H1 (cell line): ENCODE results near the gene FNDC10.

ENCODE experiments used
- CREB1 ChIP-seq: IDR thresholded peaks from 2 replicates; pipeline ENCODE4 v1.6.1; 2012; ENCODE audit warnings: inconsistent platforms
- FOSL1 ChIP-seq: IDR thresholded peaks from 2 replicates; pipeline ENCODE4 v1.6.1; 2011; ENCODE audit warnings: mild to moderate bottlenecking, low read depth, low read length, moderate library complexity; ENCODE audit not compliant: insufficient read depth
- KDM1A ChIP-seq: fragments of 200-600, 300-600 bp; sonication (generic); IDR thresholded peaks from 2 replicates; pipeline ENCODE4 v1.7.1; 2016; ENCODE audit warnings: mild to moderate bottlenecking, low read length, borderline replicate concordance
- KDM4A ChIP-seq: IDR thresholded peaks from one replicate; pipeline ENCODE4 v1.7.1; 2012; ENCODE audit warnings: low read depth, mild to moderate bottlenecking, moderate library complexity, low read length, inconsistent platforms; ENCODE audit not compliant: severe bottlenecking
- POLR2A ChIP-seq, 2 experiments: IDR thresholded peaks; 1 replicate in 1 of 2; 2 replicates in 1 of 2; pipeline ENCODE4 v1.6.1; 2011; ENCODE audit warnings: low read depth in 2 of 2, low read length in 2 of 2, mild to moderate bottlenecking in 2 of 2; ENCODE audit errors: control extremely low read depth in 1 of 2
- POLR2AphosphoS5 ChIP-seq: IDR thresholded peaks from 2 replicates; pipeline ENCODE4 v1.6.1; 2011; ENCODE audit warnings: low read depth, low read length
- RBBP5 ChIP-seq: IDR thresholded peaks from 2 replicates; pipeline ENCODE4 v1.7.1; 2012; ENCODE audit warnings: low read depth, mild to moderate bottlenecking, inconsistent platforms, low read length, moderate library complexity, borderline replicate concordance
- SIN3A ChIP-seq, 2 experiments: IDR thresholded peaks in 1 of 2; conservative IDR thresholded peaks in 1 of 2; 2 replicates each; pipeline ENCODE4 v1.6.1; 2011 to 2012; ENCODE audit warnings: low read length in 2 of 2, improper control_type of control experiment in 1 of 2, low read depth in 1 of 2, mild to moderate bottlenecking in 1 of 2
- SP1 ChIP-seq: IDR thresholded peaks from 2 replicates; pipeline ENCODE4 v1.6.1; 2011; ENCODE audit warnings: low read depth, low read length
- TAF1 ChIP-seq: IDR thresholded peaks from 2 replicates; pipeline ENCODE4 v1.6.1; 2011; ENCODE audit warnings: mild to moderate bottlenecking, low read depth, low read length
- TAF7 ChIP-seq: optimal IDR thresholded peaks from 2 replicates; pipeline ENCODE3; 2011; ENCODE audit warnings: low read depth, mild to moderate bottlenecking, inconsistent platforms, low read length, moderate library complexity, borderline replicate concordance
- TEAD4 ChIP-seq: IDR thresholded peaks from 2 replicates; pipeline ENCODE4 v1.6.1; 2012; ENCODE audit warnings: low read depth, low read length, inconsistent platforms, mixed read lengths
- TF ChIP-seq, protein P1 (sequence below), 3 experiments: IDR thresholded peaks; 1 replicate in 2 of 3; 2 replicates in 1 of 3; pipeline versions ENCODE4 v1.5.1 to v1.6.1; 2011; ENCODE audit warnings: low read length in 3 of 3, mild to moderate bottlenecking in 3 of 3, inconsistent platforms in 2 of 3, low read depth in 1 of 3, moderate library complexity in 1 of 3; ENCODE audit not compliant: insufficient read depth in 1 of 3; ENCODE audit errors: control extremely low read depth in 1 of 3
- TF ChIP-seq, protein P2 (sequence below): IDR thresholded peaks from 2 replicates; pipeline ENCODE4 v1.6.1; 2012; ENCODE audit warnings: inconsistent platforms

DNA sequence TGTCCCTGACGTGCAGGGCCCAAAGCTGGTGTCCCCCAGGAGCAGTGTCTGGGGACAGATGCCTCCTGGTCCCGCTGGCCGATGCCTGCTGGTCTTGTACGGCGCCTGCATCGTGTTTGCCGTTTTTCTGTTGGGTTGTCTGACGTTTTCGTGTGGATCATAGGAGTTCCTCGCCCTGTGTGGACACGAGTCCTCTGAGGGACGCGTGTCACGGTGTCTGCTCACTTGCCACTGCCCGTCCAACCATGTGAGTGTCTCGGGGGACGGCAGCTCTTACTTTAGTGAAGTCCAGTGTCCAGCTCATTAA is 22.8 kb upstream of the FNDC10 start:
- no peak for TF ChIP-seq KDM4A
- TF ChIP-seq, protein P1, sequence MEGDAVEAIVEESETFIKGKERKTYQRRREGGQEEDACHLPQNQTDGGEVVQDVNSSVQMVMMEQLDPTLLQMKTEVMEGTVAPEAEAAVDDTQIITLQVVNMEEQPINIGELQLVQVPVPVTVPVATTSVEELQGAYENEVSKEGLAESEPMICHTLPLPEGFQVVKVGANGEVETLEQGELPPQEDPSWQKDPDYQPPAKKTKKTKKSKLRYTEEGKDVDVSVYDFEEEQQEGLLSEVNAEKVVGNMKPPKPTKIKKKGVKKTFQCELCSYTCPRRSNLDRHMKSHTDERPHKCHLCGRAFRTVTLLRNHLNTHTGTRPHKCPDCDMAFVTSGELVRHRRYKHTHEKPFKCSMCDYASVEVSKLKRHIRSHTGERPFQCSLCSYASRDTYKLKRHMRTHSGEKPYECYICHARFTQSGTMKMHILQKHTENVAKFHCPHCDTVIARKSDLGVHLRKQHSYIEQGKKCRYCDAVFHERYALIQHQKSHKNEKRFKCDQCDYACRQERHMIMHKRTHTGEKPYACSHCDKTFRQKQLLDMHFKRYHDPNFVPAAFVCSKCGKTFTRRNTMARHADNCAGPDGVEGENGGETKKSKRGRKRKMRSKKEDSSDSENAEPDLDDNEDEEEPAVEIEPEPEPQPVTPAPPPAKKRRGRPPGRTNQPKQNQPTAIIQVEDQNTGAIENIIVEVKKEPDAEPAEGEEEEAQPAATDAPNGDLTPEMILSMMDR (IDR thresholded peaks at IDR 0.05; ENCODE audit: control extremely low read depth in 1 of 3, insufficient read depth in 1 of 3, low read depth in 1 of 3, low read length in 3 of 3), result no peak
- TF ChIP-seq, protein P2, sequence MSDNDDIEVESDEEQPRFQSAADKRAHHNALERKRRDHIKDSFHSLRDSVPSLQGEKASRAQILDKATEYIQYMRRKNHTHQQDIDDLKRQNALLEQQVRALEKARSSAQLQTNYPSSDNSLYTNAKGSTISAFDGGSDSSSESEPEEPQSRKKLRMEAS, result no peak
- no peak for TF ChIP-seq SP1
- TF ChIP-seq RBBP5, result no peak
- TF ChIP-seq POLR2AphosphoS5, result no peak
- no peak for TF ChIP-seq TAF1
- TF ChIP-seq FOSL1, result no peak
- no peak for TF ChIP-seq SIN3A (conservative IDR thresholded peaks at IDR 0.05 in 1 of 2, IDR thresholded peaks at IDR 0.05 in 1 of 2; ENCODE audit: low read depth in 1 of 2, low read length in 2 of 2)
- no peak for TF ChIP-seq TEAD4
- no peak for TF ChIP-seq TAF7
- TF ChIP-seq POLR2A (IDR thresholded peaks at IDR 0.05; ENCODE audit: control extremely low read depth in 1 of 2, low read depth in 2 of 2, low read length in 2 of 2), result no peak
- TF ChIP-seq CREB1, result no peak
- no peak for TF ChIP-seq KDM1A
